Common myeloid progenitor, CD34-positive (primary cell): ENCODE results near the gene WWP2.
"Not testable (repeated sequence)": the region's sequence is repeated elsewhere in the genome, so short reads cannot be mapped to it uniquely, and the experiment has no call there.

Experiments
- CTCF ChIA-PET: fragments of 350-600 bp; sonication (Branson Sonifier 250); formaldehyde crosslinking; loops from one replicate; lab custom pipeline; 2021; ENCODE audit warnings: antibody characterized with exemption; lab: Charles Lee
- POLR2A ChIA-PET: fragments of 350-600 bp; sonication (Branson Sonifier 250); formaldehyde crosslinking; loops from one replicate; lab custom pipeline; 2021; ENCODE audit warnings: antibody characterized with exemption; lab: Charles Lee
- DNase-seq, 3 donors: peaks; one replicate each; pipeline versions ENCODE4 v3.0.0 to v3.0.0-alpha.2; 2013
- H3K27ac ChIP-seq, 2 experiments: 1 replicate in 1 of 2; 2 replicates in 1 of 2; pipeline ENCODE4 v1.7.0; 2013; ENCODE audit warnings: inconsistent platforms in 2 of 2, low read length in 2 of 2, mild to moderate bottlenecking in 2 of 2, low read depth in 1 of 2, moderate library complexity in 1 of 2; ENCODE audit not compliant: severe bottlenecking in 2 of 2, insufficient read depth in 1 of 2, poor library complexity in 1 of 2
- H3K27me3 ChIP-seq, 5 experiments: replicated peaks in 2 of 5; 1 replicate in 3 of 5; 2 replicates in 2 of 5; pipeline versions ENCODE4 v1.6.1 to v1.7.0; 2013; ENCODE audit warnings: low read length in 4 of 5, mild to moderate bottlenecking in 2 of 5, moderate library complexity in 2 of 5, inconsistent platforms in 1 of 5; ENCODE audit not compliant: insufficient read depth in 5 of 5, control insufficient read depth in 4 of 5
- H3K36me3 ChIP-seq, 4 experiments: 1 replicate in 2 of 4; 2 replicates in 2 of 4; pipeline versions ENCODE4 v1.6.1 to v1.7.0; 2013; ENCODE audit warnings: low read length in 3 of 4, control low read depth in 1 of 4, mild to moderate bottlenecking in 1 of 4; ENCODE audit not compliant: control insufficient read depth in 4 of 4, insufficient read depth in 4 of 4
- H3K4me1 ChIP-seq, 4 experiments: 1 replicate in 3 of 4; 2 replicates in 1 of 4; pipeline versions ENCODE4 v1.6.1 to v1.7.1; 2013; ENCODE audit warnings: low read length in 3 of 4, mild to moderate bottlenecking in 3 of 4, control low read depth in 1 of 4, inconsistent platforms in 1 of 4, moderate library complexity in 1 of 4; ENCODE audit not compliant: control insufficient read depth in 4 of 4, insufficient read depth in 4 of 4; ENCODE audit errors: control extremely low read depth in 1 of 4
- H3K4me3 ChIP-seq, 7 experiments: 1 replicate in 4 of 7; 2 replicates in 3 of 7; pipeline versions ENCODE4 v1.5.1 to v1.7.0; 2013; ENCODE audit warnings: mild to moderate bottlenecking in 7 of 7, low read length in 6 of 7, moderate library complexity in 6 of 7, inconsistent platforms in 2 of 7, low read depth in 2 of 7, control low read depth in 1 of 7; ENCODE audit not compliant: insufficient read depth in 4 of 7, control insufficient read depth in 1 of 7; ENCODE audit errors: extremely low read depth in 1 of 7
- H3K9me3 ChIP-seq, 5 experiments: 1 replicate in 4 of 5; 2 replicates in 1 of 5; pipeline versions ENCODE4 v1.6.1 to v1.7.1; 2013; ENCODE audit warnings: low read length in 4 of 5, mild to moderate bottlenecking in 2 of 5, inconsistent platforms in 1 of 5, low read depth in 1 of 5, moderate library complexity in 1 of 5; ENCODE audit not compliant: control insufficient read depth in 4 of 5, insufficient read depth in 2 of 5; ENCODE audit errors: control extremely low read depth in 1 of 5
- WGBS: methylation state at CpG from one replicate; pipeline ENCODE4 v1.1.5; 2013; ENCODE audit not compliant: insufficient coverage; 5-methylcytosine and 5-hydroxymethylcytosine counted together

WWP2 gene

DNA sequence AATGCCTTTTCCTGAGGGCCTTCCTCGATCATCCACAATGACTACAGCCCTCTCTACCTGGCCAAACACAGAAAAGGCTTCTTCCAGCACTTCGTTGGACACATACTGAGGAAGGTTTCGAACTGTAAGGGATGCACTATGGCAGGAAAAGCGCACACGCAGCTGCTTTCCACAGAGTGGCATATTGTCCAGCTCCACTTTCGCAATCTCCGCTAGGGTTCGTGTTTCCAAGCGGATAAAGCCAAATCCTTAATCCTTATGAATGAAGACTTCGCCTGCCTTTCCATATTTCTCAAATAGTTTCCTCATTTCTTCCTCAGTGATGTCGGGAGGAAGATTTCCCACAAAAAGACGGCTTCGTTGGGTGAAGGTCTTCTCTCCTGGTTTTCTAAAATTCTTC, 4.8 kb upstream of the WWP2 start:
- H3K4me3 ChIP-seq, POLR2A ChIA-PET, H3K36me3 ChIP-seq, DNase-seq, H3K9me3 ChIP-seq, H3K27me3 ChIP-seq, H3K27ac ChIP-seq: not testable (repeated sequence)
- 98% methylated on average over 7 of the region's 13 CpGs for WGBS
- CTCF ChIA-PET: interaction anchor here (1.6 to 6.2 kb wide), 2 partner anchors 31 to 49 kb away, joined by 6 to 79 read pairs; partner anchors contain the start of gene NQO1
- H3K4me1 ChIP-seq: peaks cover 9 to 22% (median 16%) of the 10 kb centered on the region in 4 experiments

- Histone ChIP-seq H3K9me3 (no peaks in the 10 kb centered on the region), H3K36me3 (peaks cover 0 to 4% (median 0%) of the 10 kb centered on the region in 4 experiments), H3K4me1 (peaks cover 10 to 20% (median 15%) of the 10 kb centered on the region in 4 experiments), H3K27ac (peak overlapping the region; percentile 88 to 95), H3K4me3 (peak overlapping the region; percentile 86 to 99 (median 93)), H3K27me3 (no peaks in the 10 kb centered on the region)
- WGBS: 10% methylated on average over 8 of the region's 14 CpGs
- POLR2A ChIA-PET: interaction anchor here (0.7 kb wide), 1 partner anchor 8 kb away, joined by 3 read pairs; the partner anchor contains the start of gene NOB1
- CTCF ChIA-PET: interaction anchor here (0.8 to 1.0 kb wide), 3 partner anchors 8 to 24 kb away, joined by 3 read pairs; partner anchors contain the start of gene NOB1
- DNase-seq: peak; percentile 34 to 85 (median 77)
These were observed 874 bp downstream of the WWP2 start for GRCh38 chr16:69762814-69763598.

GRCh38 chr16:69763599-69763942, 1.4 kb downstream of the WWP2 start:
- no peak for DNase-seq
- H3K4me3 ChIP-seq: peak overlapping the region in 5 of 7 experiments; percentile 90 to 99 (median 98)
- 33% methylated on average over 2 of the region's 5 CpGs for WGBS
- ChIA-PET POLR2A (interaction anchor here (0.7 kb wide), 1 partner anchor 9 kb away, joined by 3 read pairs; the partner anchor contains the start of gene NOB1), CTCF (interaction anchor here (1.0 kb wide), 2 partner anchors 9 to 23 kb away, joined by 3 read pairs; partner anchors contain the start of gene NOB1)
- H3K36me3 ChIP-seq: peaks cover 0 to 4% (median 0%) of the 10 kb centered on the region in 4 experiments
- peak overlapping the region in 1 of 2 experiments; percentile 95 for H3K27ac ChIP-seq
- no peaks in the 10 kb centered on the region for H3K9me3 ChIP-seq
- peaks cover 10 to 20% (median 15%) of the 10 kb centered on the region in 4 experiments for H3K4me1 ChIP-seq
- no peaks in the 10 kb centered on the region for H3K27me3 ChIP-seq

DNA sequence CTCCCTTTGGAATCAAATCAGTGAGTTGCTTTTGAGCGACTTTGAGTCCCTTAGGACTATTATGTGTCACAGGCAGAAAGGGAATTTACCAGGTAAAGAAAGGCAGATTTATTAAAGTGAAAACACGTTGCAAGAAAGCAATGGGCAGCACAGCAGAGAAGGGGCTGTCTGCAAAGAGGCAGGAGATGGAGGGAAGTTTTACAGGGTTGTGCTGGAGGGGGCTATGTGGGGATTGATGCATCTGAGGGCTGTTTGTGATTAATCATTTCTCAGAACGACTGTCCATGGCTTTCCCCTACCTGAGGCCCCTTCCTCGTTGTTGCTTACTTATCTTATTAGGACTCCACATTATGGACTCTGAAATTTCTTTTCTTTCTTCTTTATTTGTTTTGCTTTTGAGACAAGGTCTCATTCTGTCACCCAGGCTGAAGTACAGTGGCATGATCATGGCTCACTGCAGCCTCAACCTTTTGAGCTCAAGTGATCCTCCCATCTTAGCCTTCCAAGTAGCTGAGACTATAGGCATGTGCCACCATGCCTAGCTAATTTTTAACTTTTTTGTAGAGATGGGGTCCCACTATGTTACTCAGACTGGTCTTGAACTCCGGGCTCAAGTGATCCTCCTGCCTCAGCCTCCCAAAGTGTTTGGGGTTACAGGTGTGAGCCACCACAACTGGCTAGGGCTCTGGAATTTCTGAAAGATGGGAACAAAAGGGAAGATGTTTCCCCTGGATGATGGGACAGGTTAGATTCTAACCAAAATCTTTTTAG, 5.5 kb downstream of the WWP2 start:
- peaks cover 0 to 4% (median 0%) of the 10 kb centered on the region in 4 experiments for H3K36me3 ChIP-seq
- peaks cover 7 to 16% (median 11%) of the 10 kb centered on the region in 4 experiments for H3K4me1 ChIP-seq
- H3K27me3 ChIP-seq: no peaks in the 10 kb centered on the region
- no peaks in the 10 kb centered on the region for H3K9me3 ChIP-seq
- no peak overlapping the region for H3K4me3 ChIP-seq
- whole genome bisulfite sequencing: 98% methylated on average over 4 of the region's 5 CpGs
- no peak for DNase-seq
- POLR2A ChIA-PET: no interaction called here
- CTCF ChIA-PET: interaction anchor here (1.6 to 2.9 kb wide), 2 partner anchors 13 to 17 kb away, joined by 4 to 8 read pairs; partner anchors contain the start of gene NOB1
- H3K27ac ChIP-seq: no peak overlapping the region

GRCh38 chr16:69768666-69769065, 6.5 kb downstream of the WWP2 start:
- Histone ChIP-seq H3K27me3 (no peaks in the 10 kb centered on the region), H3K4me3 (no peak overlapping the region), H3K4me1 (peaks cover under 1 to 16% (median 9%) of the 10 kb centered on the region in 4 experiments), H3K27ac (no peak overlapping the region), H3K36me3 (peaks cover 0 to 4% (median 0%) of the 10 kb centered on the region in 4 experiments), H3K9me3 (no peaks in the 10 kb centered on the region)
- ChIA-PET POLR2A (no interaction called here), CTCF (interaction anchor here (1.6 kb wide), 1 partner anchor 16 kb away, joined by 4 read pairs; no protein-coding TSS in a partner anchor)
- no peak for DNase-seq
- WGBS: 98% methylated on average over 4 of the region's 6 CpGs

GRCh38 chr16:69769404-69769803, 7.3 kb downstream of the WWP2 start:
- Histone ChIP-seq H3K36me3 (peaks cover 0 to 4% (median 0%) of the 10 kb centered on the region in 4 experiments), H3K27ac (no peak overlapping the region), H3K4me1 (peaks cover 0 to 13% (median 8%) of the 10 kb centered on the region in 4 experiments), H3K4me3 (no peak overlapping the region), H3K9me3 (peaks cover 0 to 2% (median 0%) of the 10 kb centered on the region in 5 experiments), H3K27me3 (no peaks in the 10 kb centered on the region)
- no CpG with 5 or more reads among the region's 2 CpGs for WGBS
- DNase-seq: no peak
- CTCF ChIA-PET: interaction anchor here (1.6 kb wide), 1 partner anchor 15 kb away, joined by 4 read pairs; no protein-coding TSS in a partner anchor
- POLR2A ChIA-PET: no interaction called here
